ENCODE measurements around the gene PROX2.

GRCh38 chr14:74893614-74894091 lies 17.7 kb upstream of the PROX2 start:
- TF ChIP-seq POLR2A (IDR thresholded peaks at IDR 0.05) (no peak), CTCF (IDR thresholded peaks at IDR 0.05) (no peak)
